HG02870 (cell line): ENCODE results near the gene ANO1.

Source experiments
- ATAC-seq: cut with Tn5 transposase; IDR thresholded peaks from one replicate; pipeline ENCODE4 v1.9.1; 2021; ENCODE audit warnings: mild to moderate bottlenecking, moderate library complexity; ENCODE audit not compliant: unreplicated experiment

Gene ANO1

DNA sequence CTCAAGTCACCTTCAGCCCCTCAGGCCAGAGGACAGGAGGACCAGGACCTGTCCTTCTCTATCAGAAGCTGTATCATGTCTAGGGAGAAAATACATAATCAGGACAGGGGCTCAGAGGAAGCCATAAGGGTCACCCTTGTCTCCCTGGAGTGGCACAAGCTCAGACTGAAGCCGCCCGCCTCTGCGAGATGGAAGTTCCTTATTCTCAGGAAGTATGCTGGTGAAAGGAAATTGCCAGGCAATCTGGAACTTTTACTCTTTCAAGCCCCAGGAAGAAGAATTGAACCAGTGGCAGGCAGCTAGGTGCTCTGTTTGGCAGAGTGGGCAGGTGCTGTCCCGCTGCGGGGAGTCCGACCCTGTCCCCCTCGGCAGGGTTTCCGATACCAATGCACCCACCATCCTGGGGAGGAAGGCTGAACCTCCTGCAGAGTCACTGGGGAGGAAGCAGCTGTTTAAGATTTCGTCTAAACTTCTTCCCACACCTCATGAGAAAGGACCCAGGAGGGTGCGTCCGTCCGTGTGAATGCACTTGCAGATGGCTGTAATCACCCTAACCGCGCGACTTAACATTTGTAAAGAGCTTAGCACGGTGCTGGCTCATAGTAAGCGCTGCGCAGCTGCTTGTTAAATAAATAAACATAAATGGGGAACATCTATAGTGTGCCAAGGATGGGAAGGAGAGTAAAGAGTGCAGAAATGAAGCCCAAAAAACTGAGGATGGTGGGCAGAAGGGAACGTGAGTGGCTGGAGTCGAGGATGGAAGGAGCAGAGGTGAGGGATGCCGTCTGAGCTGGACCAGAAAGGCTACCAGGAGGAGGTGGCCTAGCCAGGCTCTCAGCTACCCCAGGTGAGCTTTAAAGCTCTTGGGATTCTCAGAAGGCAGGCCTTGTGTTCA lies 5.0 kb upstream of the ANO1 start:
- no peak for ATAC-seq

- no peak for ATAC-seq
Measured at GRCh38 chr11:70073871-70074371, 4.2 kb upstream of the ANO1 start.

DNA sequence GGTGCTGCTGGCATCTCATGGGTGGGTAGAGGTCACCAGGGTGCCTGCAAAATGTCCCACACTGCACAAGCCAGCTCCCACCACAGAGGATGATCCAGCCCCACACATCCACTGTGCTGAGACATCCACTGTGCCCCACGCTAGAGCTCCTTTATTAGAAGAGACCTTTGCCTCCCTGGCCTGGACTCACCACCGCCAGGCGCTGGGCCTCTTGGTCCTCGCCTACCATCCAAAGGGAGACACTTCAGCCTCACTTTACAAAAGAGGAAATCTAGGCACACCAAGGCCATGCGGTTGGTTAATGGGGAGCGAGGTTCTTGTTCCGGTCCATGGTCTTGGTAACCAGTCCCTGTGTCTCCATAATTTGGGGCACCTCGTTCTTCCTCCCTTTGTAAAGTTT lies 3.4 kb upstream of the ANO1 start:
- no peak for ATAC-seq

- ATAC-seq: no peak
Measured at GRCh38 chr11:70075836-70076235, 2.3 kb upstream of the ANO1 start.

DNA sequence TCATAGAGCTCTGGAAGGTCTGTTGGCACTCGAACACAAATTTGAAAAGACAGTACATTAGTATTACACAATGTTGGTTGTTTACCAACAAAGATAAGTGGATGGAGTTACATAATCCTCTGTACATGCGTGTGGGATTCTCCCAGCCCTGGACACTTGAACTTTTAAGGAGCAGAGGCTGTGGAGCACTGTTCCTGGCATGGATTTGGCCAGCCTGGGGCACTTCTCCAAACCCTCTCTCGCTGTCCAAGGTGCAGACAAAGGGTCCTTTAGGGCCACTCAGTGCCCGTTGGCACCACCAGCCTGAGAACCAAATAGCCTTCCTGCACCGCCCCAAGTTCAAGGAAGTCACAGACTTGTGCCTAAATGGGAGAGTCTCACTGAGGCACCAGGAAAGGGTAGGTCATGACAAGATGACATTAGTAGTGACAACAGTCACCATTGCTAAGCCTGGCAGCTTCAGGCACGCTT lies 1.6 kb upstream of the ANO1 start:
- no peak for ATAC-seq

DNA sequence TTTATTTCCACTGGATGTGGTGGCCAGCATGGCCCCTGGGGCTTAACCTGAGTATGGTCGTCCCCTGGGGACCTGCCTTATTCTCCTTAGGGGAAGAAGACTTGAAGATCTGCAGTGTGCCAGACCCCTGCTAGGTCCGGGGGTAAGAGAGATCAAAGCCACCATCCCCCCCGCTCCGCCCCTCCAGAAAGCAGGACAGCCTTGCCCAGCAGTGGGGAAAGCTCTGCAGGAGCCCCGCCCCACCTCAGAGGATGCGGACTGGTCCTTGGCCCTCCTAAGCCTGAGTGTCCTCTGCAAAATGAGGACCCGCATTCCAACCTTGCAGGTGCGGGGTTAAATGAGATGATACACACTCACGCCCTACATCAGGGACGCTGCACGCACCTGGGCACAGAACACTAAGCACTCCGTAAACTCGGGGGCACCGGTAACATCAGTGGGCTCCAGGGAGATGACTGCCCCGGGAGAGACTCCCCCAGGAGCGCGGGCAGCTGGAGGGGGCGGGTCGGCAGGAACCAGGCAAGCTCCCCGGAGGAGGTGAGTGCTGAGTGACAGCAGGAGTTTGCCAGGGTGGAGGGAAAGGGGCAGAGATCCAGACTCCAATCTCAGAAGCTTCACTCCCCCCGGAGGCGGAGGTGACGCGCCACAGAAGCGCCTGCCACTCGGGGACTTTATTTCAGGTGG lies 564 bp upstream of the ANO1 start:
- no peak for ATAC-seq

GRCh38 chr11:70078781-70079616 lies 882 bp downstream of the ANO1 start:
- no peak for ATAC-seq

- no peak for ATAC-seq
Measured at GRCh38 chr11:70079691-70080090, 1.6 kb downstream of the ANO1 start.

- ATAC-seq: no peak
Measured at GRCh38 chr11:70080763-70081162, 2.6 kb downstream of the ANO1 start.

DNA sequence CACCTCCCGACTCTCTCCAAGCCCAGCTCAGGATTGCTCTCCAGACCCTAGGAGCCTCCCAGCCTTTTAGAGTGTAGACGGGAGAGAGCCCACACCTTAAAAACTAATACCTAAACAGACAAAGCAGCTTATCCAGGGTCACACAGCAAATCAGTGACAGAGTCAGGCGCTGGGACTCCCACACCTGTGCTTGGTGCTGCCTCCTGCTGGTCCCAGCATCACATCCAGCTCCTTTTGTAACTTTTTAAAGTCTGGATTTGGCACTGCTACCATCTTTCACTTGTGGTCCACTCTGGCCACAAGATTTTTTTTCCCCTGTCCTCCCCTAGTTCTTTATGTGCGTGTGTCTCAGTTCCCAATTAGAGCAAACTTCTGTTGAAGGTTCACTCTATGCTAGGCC lies 4.7 kb downstream of the ANO1 start:
- no peak for ATAC-seq

GRCh38 chr11:70084046-70084984 lies 6.2 kb downstream of the ANO1 start:
- ATAC-seq: no peak

- ATAC-seq: no peak
Measured at GRCh38 chr11:70085815-70086769, 8.0 kb downstream of the ANO1 start.

- ATAC-seq: no peak
Measured at GRCh38 chr11:70087446-70088167, 9.5 kb downstream of the ANO1 start.

GRCh38 chr11:70088735-70089250 lies 10.7 kb downstream of the ANO1 start:
- ATAC-seq: no peak

DNA sequence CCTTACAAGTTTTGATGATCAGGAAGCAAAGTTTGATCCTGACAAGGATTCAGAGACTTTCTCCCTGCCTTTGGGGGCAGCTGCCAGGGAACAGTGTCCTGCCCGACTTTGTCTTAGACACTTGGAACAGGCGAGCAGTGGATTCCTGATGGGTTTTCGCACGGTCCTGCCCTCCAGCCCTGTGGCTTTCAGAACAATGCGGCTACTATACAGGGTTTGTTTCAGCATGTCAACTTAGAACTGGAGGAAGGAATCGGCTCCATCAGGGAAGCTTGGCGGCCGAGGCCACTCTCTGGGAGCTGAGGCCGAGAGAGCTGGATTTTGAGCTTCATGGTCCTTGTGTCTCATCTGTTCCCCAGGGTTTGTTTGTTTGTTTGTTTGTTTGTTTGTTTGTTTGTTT lies 11.5 kb downstream of the ANO1 start:
- ATAC-seq: no peak

DNA sequence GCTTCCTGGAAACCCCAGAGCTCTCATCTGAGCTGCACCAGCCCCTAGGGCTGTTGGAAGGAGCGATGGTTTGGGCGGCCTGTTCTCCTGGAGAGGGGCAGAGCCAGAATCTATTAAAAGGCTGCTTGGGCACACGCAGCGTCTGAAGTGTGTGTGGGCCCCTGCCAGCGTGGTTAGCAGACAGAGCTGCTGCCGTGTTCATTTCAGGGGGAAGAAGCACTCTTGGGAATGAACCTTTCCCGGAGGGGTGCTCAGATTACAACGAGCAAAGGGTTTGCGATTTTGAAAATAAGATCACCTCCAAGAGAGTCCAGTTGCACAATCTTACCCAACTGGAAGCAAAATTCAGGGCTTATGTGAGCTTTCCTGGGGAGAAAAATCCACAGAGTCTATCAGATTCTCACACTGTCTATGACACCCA lies 12.9 kb downstream of the ANO1 start:
- no peak for ATAC-seq

GRCh38 chr11:70091638-70092037 lies 13.5 kb downstream of the ANO1 start:
- no peak for ATAC-seq
